HG02759 (cell line): ENCODE measurements around the gene CSF2.

Experiments
- ATAC-seq: cut with Tn5 transposase; IDR thresholded peaks from one replicate; pipeline ENCODE4 v1.9.1; 2021; ENCODE audit warnings: mild to moderate bottlenecking, moderate library complexity; ENCODE audit not compliant: unreplicated experiment

The CSF2 gene

GRCh38 chr5:132073231-132074013, at the start of gene CSF2:
CSF2 (plus strand) TSS chr5:132073789; CDS start chr5:132073824, 35 bp downstream.
- no peak for ATAC-seq

DNA sequence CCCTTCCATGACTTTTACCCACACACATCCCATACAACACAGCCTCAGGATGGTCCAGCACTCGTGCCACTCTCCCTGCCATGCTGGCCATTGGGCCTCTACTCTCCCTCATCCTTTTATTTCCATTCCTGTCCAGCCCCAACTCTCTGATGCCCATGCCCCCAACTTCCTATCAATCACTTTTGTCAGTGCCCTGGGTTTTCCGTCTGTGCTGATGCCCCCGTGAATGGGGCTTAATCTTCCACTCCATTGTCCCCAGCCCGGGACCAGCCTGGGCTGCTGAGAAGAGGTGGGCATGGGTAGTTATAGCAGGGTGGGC, 49.5 kb upstream of the CSF2 start:
- no peak for ATAC-seq

DNA sequence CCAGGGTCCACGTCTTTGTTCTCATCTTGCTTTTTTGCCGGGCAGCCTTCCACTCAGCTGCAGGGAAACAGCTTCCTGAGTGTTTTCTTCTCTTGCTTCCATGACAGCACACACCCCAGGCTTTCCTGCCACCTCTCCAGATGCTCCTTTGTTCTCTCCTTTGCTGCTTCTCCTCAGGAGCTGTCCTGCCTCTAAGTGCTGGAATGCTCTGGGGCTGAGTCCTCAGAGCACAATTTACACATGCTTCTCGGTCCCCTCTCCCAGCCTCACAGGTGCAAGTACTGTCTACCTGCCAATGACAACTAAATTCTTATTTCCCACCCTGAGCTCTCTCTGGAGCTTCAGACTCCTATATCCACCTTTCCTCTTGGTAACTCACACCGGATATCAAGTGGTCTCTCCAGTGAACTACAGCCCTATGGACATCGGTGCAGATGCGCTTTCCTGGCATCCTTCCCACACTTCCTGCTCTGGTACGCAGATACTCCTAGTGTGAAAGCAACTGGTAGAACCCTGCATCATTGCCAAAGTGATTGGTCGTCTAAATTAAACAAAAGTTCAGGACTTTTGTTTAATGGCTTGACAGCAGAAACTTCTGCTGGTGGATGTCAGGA, 48.7 kb upstream of the CSF2 start:
- no peak for ATAC-seq

- ATAC-seq: no peak
Observed at GRCh38 chr5:132025403-132025971, 48.1 kb upstream of the CSF2 start.

GRCh38 chr5:132026516-132027008, 47.0 kb upstream of the CSF2 start:
- no peak for ATAC-seq

DNA sequence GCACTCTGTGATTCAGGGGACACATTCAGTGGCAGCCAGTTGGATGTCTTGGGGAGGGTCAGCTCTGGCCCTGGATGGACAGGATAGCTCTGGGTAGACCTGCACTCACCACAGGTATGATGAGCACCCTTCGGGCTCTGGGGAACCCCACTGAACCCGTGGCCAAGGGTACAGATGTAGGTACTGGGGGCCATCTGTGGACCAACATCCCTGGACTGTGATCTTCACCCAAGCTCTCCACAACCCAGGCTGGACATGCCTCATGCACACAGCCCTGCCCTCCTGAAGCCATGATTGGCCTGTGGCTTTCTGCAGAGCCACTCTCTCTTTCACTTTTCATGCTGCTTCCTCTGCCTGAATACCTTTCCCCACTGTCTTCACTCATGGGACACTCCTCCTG, 46.6 kb upstream of the CSF2 start:
- no peak for ATAC-seq

DNA sequence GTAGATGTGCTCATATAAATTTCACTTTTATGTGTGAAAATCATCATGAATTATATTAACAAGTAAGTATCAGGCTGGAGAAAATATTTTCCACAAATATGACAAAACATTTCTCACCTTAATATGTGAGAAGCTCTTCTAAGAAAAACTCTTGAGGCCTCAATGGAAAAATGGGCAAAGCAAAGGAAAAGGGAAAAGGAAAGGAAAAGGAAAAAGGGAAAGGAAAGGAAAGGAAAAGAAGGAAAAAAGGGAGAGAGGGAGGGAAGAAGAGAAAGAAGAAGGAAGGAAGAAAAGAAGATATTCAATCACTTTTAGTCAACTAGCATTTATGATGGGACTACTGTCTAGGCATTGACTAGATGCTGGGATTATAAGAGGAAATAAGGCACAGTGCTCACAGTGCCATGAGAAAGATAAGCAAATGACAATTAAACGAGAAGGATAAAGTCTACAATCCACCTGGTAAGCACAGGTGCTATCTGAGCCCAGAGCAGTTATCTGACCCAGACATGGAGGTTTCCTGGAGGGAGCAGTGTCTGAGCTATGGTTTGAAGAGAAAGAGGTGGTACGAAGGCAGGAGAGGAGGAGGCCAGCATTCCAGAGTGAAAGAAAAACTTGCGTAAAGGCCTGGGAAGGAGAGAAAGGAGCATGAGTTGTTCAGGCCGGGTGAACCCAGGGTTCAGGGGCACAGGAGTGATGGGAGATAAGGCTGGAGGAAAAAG, 43.8 kb upstream of the CSF2 start:
- no peak for ATAC-seq

GRCh38 chr5:132030610-132031009, 43.0 kb upstream of the CSF2 start:
- no peak for ATAC-seq

- no peak for ATAC-seq
Observed at GRCh38 chr5:132032196-132032595, 41.4 kb upstream of the CSF2 start.

GRCh38 chr5:132033122-132033521, 40.5 kb upstream of the CSF2 start:
- ATAC-seq: no peak

- ATAC-seq: no peak
Observed at GRCh38 chr5:132037353-132037752, 36.2 kb upstream of the CSF2 start.

- no peak for ATAC-seq
Observed at GRCh38 chr5:132044207-132044606, 29.4 kb upstream of the CSF2 start.

DNA sequence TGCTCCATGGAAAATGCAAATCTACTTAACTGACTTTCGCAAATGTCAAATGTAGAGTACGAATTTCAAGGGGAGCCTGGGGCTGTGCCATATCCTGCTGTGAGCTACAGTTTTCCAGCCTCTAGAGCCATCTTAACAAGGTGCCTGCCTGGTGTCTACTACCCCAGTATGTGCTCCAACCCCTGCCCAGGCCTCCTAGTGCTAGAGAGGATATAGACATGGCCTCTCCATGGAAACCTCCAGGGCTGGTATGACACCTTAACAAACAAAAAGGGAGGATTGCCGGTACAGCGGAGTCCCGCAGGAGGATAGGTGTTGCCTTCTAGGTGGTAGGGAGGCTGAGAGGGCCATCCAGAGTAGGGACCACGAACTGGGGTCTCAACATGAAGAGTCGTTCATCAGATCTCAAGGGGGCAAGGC, 26.7 kb upstream of the CSF2 start:
- ATAC-seq: no peak

DNA sequence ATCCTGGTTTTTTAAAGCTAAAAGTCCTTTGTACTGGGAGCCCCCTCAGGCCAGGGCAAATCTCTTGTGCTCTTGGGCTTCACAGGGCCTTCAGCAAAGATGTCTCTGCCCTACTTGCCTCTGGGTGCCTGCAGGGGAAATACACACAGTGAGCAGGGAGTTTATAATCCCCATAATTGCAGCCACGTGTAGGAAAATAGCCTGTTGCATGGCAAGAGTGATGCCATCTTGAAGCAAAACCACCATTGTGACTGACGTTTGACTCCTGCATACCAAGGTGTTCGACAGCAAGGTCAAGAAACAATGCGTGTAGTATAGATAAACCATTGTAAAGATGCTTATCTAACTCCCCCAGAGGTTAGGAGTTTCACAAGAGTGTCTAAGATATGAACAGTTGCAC, 24.5 kb upstream of the CSF2 start:
- no peak for ATAC-seq

GRCh38 chr5:132049559-132049958, 24.0 kb upstream of the CSF2 start:
- no peak for ATAC-seq

GRCh38 chr5:132050136-132050535, 23.5 kb upstream of the CSF2 start:
- ATAC-seq: no peak

DNA sequence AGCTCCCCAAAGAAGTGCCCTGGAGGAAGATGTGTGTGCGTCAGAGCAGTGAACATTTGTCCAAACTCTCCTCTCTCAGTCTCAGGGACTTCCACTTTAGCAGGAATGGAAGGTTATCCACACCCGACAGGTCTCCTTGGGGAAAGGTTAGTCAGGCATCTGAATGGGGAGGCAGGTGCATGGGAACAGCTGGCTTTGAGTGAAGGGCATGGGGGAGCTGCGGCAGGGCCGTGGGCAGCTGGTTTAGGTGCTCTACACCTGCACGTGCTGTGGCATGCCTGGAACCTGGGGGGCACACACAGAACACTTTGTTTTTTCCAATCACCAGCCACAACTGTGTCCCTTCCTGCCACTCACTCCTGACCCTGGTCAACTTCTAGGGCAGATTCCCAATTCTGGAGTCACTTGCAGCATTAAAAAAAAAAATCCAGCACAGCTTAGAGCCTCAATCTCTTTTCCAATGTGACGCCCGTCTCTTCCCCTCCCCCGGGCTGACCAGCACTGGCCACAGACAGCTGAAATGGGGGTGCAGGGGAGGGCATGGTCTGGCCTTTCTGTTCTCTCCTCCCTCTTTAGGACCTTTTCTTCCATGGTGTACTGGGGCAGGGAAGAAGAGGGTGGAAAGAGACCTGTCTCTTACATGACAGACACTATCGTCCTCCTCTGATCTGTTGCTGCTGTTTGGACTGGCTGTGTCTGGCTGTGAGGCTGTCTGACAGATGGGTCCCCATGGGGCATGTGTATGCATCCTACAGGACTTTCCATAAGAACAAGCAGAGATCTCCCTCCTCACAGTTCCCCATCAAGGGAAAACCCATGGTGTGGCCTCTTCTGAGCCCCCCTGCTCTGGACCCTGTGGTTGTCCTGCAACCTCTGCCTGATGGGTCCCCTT, 22.7 kb upstream of the CSF2 start:
- no peak for ATAC-seq

DNA sequence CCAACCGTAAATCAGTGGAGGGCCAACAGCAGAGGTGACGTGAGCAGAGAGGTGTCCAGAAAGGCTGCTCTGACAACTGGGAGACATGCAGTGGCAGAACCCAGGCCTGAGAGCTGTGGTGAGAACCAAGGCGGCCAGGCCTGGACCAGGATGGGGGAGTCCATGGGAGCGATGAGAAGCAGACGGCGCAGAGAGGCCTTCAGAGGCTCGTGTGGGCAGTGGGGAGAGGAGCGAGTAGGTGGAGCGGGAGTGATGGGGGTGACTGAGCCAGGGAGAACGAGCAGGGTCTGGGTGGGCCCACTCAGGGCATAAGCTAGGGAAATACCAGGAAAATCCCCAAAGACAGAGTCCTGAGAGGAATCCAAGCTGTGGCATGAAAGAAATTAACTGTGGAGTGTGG, 21.1 kb upstream of the CSF2 start:
- no peak for ATAC-seq

DNA sequence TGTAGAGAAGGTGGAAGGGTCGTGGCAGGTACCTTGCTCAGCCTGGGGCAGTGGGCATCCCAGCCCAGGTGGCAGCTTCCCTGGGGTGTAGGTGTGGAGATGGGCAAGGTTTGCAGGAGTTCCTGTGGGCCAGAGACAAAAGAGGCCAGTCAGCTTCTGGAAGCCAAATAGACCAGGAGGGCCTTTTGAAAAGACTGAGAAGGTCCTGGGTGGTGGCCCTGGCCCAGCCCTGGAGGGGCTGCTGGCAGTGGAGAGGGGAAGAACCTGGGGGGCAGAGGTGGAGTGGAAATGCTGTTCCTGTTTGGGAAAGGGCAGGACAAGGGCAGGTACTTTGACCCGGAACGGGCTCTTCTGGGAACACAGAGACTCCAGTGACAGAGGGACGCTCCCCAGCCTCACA, 20.1 kb upstream of the CSF2 start:
- ATAC-seq: no peak

DNA sequence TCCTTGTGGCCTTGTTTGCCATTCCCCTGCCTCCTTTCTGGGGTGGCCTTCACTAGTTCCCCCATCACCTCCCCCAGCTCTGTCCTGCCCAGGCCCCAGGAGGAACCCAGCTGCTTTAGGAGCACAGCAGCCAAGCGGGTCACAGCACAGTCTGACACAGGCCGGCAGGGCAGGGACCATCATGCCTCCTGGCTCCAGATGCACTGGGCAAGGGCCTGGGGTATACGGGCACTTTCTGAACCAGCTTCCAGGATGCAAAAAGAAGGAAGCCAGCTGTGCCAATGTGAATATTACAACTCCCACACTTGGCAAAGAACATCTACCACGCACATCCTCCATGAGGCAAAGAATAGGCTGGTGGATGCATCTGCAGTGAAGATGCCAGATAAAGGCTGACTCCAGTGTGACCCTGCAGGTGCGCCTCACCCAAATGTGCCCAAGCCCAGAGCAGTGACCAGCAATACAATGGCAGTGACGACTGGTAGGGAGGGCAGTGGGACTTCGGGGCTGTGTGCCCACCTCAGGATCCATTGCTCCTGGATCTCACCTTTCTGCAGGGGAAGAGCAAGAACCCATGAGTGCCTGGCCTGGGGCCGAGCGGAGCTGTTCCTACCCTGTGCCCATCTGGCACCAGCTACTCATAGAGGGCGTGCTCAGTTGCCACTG, 19.4 kb upstream of the CSF2 start:
- ATAC-seq: no peak
